HG03460 (cell line): ENCODE results near the gene NUAK2.

Experiments
- ATAC-seq: cut with Tn5 transposase; IDR thresholded peaks from one replicate; pipeline ENCODE4 v1.9.1; 2021; ENCODE audit not compliant: unreplicated experiment

Gene NUAK2

GRCh38 chr1:205258719-205259118 lies 62.8 kb downstream of the NUAK2 start:
- ATAC-seq, result no peak

GRCh38 chr1:205258261-205258691 lies 63.3 kb downstream of the NUAK2 start:
- no peak for ATAC-seq

- ATAC-seq, result no peak
These were observed 63.8 kb downstream of the NUAK2 start for GRCh38 chr1:205257735-205258134.

- no peak for ATAC-seq
These were observed 64.5 kb downstream of the NUAK2 start for GRCh38 chr1:205256951-205257625.

GRCh38 chr1:205255941-205256780 lies 65.4 kb downstream of the NUAK2 start:
- no peak for ATAC-seq
